Measurements from ENCODE around the gene TRIM71.
"Not testable (repeated sequence)": the region's sequence is repeated elsewhere in the genome, so short reads cannot be mapped to it uniquely, and the experiment has no call there.

The TRIM71 gene

DNA sequence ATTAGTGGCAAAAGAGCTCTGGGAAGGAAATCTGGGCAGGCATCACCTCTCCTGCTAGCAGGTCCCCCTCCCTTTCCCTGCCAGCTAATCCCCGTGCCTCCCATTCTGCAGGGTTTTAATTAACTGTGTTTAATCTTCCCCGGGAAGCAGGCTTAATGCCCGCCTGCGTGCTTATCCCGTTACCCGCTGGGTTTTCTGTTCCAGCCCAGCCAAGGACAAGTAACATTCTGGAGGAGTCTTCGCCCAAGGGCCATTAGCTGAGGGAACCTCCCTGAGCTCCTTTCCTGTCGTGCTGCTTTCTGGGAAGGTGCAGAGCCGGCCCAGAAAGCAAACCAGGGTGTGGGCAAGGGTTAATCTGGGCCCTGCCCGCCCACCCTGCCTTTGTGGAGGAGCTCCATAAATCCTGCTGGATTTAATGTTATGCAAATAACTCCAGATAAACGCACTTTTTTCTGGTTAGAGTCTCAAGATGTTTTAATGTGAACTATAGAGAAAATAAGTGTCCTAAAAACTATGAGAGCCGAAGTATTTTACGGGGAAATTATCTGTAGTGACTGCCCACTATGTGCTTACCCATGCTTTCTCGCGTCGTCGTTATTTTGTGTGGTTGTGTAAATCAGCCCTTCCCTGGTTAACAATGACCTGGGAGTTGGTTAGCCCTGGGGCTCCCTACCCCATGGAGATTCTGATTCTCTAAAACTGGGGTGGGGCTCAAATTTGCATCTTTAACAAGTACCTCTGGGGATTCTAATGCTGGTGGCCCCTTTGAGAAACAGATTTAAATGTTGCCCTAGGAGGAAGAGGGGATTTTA is 25.9 kb downstream of the TRIM71 start:
- no peak for DNase-seq

DNA sequence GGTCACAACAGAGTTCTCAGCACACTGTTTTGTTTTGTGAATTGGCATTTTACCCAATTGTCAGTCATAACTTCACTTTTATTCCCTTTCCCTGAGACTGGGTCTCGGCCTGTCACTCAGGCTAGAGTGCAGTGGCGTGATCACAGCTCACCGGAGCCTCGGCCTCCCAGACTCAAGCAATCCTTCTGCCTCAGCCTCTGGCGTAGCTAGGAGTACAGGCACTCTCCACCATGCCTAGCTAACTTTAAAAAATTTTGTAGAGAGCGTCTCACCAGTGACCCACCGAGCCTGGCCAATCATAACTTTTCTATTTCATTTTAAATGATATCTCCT is 26.5 kb downstream of the TRIM71 start:
- DNase-seq: no peak

DNA sequence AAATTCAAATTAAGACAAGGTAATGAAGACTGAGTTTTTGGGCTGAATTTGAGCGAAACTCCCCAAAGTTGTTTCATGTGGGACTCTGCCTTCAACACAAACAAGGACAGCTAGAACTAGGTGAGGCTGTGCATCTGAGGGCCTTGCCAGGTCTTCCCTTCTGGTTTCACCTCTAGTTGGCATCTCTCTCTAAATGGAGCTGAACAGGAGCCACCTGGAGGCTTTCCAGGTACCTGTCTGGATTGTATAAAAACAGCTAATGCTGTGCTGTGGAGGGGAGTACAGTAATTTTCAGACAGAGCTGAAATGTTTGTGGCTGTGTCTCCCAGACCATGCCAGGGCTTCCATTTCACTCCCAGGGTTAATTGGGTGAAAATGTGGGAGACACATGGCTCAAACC is 27.1 kb downstream of the TRIM71 start:
- DNase-seq: no peak

DNA sequence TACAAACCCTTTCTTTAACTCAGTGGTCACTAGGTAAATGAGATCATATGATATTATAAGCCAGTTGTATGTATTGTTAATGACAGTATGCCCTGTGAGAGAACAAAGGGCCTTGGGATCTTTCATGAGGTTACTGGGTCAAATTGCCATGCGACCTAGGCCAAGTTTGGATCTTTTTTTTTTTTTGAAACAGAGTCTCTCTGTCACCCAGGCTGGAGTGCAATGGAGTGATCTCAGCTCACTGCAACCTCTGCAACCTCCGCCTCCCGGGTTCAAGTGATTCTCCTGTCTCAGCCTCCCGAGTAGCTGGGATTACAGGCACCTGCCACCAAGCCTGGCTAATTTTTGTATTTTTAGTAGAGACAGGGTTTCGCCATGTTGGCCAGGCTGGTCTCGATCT is 27.7 kb downstream of the TRIM71 start:
- DNase-seq: not testable (repeated sequence)

DNA sequence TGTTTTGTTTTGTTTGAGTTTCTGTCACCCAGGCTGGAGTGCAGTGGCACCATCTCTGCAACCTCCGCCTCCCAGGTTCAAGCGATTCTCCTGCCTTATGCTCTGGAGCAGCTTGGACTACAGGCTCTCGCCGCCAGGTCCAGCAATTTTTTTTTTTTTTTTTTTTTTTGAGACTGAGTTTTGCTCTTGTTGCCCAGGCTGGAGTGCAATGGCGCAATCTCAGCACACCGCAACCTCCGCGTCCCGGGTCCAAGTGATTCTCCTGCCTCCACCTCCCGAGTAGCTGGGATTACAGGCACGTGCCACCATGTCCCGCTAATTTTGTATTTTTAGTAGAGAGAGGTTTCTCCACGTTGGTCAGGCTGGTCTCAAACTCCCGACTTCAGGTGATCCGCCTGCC is 29.2 kb downstream of the TRIM71 start:
- DNase-seq: not testable (repeated sequence)

DNA sequence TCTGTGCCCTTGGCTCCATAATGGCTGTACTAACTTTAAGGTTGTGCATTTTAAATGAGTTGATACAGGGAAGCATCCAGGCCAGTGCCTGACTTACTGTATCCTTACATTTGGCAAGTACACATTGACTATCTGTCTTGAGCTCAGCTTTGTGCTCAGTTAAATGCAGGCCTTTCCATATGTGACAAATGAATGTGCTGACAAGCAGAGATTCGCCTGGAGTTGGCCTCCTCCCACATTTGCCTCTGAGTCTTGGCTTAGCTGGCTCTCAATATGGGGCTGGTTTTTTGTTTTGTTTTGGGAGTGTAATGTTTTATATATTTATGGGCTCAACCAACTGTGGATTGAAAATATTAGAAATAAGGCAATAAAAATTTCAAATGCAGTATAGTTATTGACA is 29.7 kb downstream of the TRIM71 start:
- no peak for DNase-seq

DNA sequence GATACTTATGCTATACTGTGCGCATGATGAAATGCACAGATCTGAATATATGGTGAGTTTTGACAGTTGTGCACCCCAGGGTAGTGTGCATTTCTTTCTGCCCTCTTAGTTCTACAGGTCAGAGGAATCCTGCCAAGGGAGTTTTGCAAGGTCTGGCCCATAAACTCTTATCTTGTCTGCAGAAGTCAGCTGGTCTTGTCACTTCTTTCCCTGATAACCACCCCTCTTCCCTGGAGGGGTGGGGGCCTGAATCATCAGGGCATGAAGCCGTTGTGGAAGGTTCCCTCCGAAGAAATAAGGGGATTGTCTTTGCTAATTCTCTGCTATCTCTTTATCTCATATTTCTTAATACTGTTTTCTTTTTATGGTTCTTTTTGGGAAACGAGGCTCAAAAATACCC is 30.4 kb downstream of the TRIM71 start:
- no peak for DNase-seq

DNA sequence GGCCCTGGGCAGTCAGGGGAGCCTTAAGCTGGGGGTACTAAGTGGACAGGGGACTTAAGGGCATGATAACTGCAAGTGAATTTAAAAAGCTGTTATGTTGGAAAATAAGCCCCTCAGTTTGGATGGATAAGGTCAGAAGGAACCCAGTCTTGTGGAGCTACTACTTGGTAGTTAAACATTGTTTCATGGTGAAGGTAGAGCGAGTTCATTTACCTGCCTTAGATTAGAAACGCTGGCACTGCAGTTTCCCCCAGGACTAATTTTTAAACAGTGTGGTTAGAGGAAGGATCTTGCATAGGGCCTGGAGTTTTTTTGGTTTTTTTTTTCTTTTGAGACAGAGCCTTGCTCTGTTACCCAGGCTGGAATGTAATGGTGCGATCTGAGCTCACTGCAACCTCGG is 31.2 kb downstream of the TRIM71 start:
- DNase-seq: no peak

DNA sequence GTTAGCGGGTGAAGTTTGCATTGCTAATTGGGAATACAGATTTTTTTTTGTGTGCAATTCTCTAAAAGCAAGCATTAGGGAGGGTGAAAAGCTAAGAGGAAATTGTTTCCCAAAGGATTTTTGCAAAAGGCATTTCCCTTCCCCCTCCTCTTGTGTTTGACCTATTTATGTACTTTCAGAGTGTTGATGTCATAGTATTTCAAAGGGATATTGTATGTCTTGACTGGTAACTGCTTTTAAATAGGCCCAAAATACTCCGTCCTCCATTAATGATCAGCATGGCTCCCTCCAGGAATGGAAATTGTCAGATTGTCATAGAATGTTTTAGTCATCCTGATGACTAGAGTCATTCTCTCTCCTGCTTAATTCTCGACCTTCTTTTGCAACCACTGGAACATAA is 32.4 kb downstream of the TRIM71 start:
- DNase-seq: no peak

DNA sequence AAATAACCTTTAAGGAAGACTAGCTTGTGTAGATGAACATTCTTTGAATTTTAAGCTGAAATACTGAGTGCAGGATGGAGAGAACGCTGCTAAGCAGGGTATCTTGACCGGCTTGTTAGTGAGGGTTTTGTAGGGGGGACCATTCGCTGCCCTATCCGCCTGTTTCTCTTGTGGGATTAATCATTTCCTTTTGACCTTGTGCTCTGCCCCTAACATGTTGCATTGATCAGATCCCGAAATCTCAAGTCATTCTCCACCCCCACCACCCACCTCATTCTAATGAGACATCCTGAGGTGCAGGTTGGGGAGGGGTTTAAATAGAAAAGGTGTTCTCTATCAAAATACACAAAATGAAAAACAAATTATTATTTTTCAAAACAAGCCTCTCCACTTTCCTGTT is 32.8 kb downstream of the TRIM71 start:
- no peak for DNase-seq

DNA sequence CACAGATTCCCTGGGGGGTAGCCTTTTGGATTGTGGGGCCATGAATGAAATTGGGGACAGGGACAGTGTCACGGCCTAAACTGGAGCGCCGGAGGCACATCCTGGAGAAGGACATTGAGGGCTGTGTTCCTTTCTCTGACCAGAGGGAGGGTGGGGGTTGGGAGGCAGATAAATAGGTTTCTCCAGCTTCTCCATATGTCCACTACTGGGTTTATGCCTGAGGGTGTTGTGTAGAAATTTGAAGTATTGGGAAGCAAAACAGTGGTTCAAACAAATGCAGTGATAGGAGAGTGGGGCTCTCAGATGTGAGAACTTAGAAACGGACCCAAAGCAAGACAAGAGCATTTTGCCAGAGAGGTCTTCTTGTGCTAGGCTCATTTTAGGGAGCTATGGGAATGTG is 34.3 kb downstream of the TRIM71 start:
- no peak for DNase-seq

DNA sequence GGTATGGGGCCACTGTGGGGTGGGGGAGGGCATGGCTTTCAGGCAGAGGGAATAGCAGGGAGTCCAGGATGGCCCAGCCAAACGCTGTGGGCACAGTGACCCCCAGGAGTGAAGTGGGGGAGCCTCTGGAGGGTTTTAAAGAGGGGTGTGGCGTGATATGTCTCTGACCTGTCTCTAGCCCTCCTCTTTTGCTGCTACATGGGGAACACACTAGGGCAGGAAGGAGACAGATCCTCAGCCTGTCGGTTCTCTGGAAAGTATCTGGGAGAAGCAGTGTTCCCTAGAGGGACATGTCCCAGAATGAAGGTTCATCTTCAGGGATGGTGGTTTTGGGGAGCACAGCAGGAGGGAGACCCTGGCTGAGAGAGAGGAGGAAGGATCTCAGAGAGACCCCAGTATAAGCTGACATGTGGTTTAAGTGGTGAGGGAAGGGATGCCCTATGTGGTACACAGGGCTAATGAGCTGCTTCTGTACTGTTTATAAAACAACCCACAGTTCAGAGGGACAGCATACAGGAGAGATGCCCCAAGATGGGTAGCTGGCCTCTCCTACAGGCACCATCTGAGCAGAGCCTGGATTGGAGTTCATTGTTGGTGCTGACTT is 37.7 kb downstream of the TRIM71 start:
- no peak for DNase-seq

DNA sequence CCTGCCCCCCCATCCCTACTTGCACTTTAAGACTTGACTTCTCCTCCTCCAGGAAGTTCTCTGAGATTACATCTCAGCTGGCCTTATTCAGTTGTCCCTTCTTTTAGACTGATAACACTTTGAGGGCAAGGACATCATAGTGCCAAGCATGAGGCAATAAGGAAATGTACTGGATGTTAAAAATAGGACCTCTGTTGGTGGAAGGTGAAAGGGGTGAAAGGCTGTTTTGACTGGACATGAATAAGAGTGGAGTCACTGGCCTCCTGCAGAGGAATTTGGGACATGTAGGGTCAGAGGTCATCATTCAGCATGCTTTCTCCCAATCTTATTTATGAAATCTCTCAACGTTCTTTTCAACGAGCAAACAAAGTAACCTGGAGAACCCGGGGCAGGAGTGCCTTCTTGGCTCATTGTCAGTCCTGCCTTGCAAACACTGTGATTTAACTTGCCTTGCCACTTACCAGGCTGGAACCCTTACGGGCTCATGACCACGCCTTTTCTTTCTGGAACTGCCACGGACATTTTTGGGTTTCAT is 38.6 kb downstream of the TRIM71 start:
- DNase-seq: no peak

DNA sequence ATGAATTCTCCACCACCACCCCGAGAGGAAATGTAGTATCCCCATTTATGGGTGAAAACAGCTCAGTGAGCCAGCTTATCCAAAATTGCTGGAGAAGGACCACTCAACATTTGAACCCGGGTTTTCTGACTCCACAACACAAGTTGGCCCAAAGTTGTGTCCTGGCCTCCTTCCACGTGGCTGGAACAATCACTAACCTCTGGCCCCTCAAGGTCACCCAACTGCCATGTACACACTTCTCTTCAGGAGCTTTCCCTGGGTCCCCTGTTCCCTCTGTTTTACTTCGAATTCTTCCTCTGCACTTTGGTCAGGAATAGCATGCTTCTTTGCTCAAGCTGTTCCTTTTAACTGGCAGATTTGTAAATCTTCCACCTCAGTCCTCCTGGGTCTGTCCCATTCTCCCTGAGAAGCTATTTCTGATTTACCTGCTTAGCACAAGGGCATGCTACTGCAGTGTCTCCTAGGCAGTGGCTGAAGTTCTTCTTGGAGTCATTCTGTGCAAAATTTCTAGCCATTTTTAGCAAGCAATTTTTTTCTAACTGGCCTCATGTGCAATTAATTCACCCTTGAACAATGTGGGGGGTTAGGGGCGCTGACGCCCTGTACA is 39.2 kb downstream of the TRIM71 start:
- no peak for DNase-seq

DNA sequence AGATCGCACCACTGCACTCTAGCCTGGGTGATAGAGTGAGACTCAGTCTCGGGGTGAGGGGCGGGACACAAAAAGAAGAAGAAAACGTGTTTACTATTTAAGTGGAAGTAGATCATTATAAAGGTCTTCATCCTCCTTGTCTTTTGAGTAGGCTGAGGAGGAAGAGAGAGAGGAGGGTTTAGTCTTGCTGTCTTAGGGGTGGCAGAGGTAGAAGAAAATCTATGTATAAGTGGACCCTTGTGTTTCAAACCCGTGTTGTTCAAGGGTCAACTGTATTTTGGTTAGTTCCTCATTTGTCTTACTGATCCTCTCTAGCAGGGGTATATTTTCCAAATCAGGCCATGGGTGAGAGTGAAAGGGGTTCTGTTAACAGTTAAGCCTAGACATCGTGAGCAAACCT is 40.1 kb downstream of the TRIM71 start:
- DNase-seq: no peak

DNA sequence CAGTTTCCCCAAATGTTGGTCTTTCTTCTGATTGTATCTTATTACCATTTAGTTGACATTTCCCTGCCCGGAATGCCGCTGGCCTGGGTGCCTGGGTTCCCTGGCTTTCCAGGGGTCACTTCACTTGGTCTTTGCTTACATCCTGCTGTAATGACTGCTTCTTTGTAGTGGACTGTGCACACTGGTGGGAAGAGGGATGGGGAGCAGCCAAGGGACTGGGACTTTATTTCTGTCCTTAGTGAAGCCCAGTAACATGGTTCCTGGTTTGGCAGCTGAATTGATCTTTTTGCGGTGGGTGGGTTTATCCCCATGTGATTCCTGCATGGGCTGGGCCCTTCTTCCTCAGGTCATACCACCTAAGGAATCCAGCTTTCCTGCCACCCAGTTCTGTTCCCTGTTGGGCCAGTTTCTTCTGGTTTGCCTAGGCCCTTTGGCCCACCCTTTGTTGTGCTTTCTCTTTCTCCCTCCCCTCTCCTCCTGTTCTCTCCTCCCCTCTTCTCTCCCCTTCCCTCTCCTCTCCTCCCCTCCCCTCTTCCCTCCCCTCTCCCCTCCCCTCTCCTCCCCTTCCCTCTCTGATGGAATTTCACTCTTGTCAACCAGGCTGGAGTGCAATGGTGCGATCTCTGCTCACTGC is 41.9 kb downstream of the TRIM71 start:
- DNase-seq: no peak

DNA sequence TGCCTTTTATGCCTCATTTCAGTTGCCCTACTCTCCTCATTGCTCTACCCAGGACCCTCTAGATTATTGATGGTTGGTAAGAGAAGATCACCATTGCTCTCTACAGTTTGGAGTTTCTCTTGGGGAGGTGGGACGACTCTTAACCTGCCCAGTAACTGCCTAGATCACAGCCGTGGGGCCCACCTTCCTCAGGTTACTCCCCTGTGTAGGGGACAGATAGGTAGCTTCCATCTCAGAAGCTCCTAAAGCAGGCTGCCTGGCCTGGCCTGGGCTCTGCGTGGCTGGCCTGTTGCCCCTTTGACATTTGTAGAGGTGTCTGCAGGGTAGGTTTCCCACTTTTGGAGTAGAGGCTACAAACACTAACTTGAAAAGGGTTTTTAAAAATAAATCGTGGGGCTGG is 42.7 kb downstream of the TRIM71 start:
- no peak for DNase-seq

DNA sequence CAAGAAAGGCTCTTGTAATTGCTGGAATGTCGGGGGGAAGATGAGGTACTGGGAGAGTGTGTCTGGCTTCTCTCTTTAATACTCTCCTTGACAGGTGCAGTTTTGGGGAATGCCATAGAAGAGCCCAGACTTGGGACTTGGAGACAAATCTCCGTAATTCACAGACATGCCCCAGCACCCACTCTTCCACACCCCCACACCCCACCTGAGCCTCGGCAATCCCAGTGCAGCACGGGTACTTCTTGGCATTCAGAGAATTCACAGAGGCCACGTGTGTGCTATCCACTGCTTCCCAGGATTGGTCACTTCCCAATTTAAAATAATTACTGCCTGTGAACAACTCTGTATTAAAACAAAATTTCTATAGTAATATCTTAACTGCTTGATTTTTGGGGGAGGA is 43.9 kb downstream of the TRIM71 start:
- no peak for DNase-seq

DNA sequence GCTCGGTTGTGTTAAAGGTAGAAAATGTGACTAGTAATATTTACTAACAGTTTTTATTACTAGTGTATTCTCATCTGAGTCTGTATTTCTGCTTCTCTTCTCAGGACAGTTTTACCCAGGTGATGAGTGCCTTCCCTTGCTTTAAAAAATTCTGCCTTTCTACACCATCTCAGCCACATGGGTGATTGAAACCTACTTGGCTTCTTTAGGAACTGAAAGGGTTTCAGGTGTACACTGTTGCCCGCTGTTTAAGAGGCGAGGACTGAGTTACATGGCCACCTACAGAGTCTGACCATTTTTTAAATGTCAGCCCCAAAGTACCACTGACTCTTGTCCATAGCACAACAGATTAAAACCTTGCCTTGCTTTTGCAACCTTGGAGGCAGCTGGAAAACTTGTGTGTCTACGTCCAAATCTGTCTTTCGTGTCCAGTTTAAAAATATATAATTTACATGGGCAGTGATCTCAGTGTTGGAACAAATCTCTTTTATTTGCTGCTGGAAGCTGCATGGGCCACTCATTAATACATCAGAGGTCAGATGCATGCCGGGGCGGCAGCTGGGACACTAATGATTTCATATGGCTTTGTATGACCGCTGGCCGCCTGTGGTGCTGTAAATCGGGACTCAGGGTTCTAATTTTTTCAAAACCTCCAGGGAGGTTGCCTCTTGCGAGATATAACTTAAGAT is 44.6 kb downstream of the TRIM71 start:
- DNase-seq: no peak

DNA sequence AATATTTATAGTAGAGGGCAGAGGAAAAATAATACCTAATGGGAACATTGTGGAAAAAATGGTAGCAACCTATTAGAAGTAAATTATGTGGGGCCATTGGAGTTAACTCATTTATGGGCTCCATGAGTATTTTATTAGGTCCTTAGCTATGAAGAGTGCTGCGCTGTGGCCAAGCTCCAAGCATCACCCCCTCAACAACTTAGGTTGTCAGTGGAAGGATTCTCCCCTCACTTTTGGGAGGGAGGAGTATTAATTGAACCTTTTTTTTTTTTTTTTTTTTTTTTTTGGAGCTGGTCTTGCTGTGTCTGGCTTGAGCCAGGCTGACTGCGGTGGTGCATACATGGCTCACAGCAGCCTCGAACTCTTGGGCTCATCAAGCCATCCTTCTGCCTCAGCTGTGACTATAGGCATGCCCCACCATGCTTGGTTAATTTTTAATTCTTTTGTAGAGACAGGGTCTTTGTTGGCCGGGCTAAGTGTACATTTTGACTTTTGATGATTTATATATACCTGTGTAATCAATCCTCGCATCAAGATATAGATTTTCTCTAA is 45.2 kb downstream of the TRIM71 start:
- no peak for DNase-seq

DNA sequence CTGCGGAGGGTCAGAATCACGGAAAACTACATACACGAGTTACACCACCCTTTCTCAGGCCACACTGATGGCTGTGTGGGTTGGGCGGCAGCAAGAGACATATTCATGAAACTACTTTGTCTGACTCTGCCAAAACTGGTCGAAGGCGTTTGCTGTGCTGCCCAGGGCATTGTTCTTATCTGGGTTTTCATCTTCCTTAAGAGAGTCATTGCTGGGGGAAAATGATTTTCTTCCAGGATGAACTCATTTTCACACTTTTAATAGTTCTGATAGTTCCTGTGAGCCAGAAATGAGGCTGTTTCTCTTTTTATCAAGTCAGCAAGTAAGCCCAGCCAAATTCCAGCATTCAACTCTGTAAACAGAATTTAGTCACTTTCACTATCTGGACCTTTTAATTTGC is 47.6 kb downstream of the TRIM71 start:
- no peak for DNase-seq

DNA sequence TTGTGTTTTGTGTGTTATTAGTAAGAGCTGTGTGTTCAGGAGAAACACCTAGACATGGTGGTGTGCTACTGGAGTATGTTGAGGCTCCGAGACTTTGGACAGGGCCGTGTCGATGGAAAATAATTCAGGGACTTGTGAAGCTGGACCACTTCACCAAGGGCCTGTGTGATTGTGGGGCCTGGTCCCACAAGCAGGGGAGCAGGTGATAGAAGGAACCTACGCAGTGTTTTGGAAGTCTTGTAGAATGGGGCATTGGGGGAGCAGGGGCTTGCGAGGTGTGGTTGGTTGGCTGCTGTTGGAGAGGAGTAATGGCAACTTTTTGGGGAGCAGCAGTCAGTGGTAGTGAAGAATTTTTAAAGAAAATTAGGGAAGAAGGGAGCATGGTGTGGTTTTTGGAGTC is 48.7 kb downstream of the TRIM71 start:
- DNase-seq: no peak

DNA sequence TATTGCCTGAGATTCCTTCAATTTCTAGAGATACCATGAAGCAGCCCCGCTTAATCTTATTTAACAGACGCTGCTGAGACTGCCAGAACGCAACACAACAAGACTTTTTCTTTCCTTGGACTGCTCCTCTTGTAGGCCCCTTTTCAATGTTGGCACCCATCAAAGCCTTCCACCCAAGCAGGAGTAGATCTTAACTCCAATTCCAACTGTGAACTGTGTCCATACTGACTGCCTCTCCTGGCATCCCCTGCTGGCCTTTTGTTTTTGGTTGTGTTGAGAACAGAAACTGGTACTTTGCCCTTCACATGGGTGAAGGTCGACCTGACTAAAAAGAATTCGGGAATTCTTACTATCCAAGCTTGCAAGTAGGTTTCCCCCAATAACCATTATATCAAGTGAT is 50.2 kb downstream of the TRIM71 start:
- no peak for DNase-seq

Data from suppressor macrophage (primary cell).